GM23338 (cell line): ENCODE results near the gene PCNX1. TPM values are rescaled to one million over a fixed set of nuclear protein-coding genes. Genes with fewer than 3 reads are reported as not detected.

ENCODE experiments used
- ATAC-seq: fragments of 200-7000 bp; cut with Tn5 transposase; 3 replicates; pipeline ENCODE4 v1.9.1; 2020
- DNase-seq: peaks from one replicate; pipeline ENCODE4 v3.0.0-alpha.2; 2015; ENCODE audit warnings: low spot score
- H2AFZ ChIP-seq: fragments of 200-600 bp; sonication (generic); 2 replicates; pipeline ENCODE4 v1.8.0; 2016; ENCODE audit warnings: antibody characterized with exemption, mild to moderate bottlenecking, moderate library complexity
- H3F3A ChIP-seq: fragments of 200-600 bp; sonication (generic); replicated peaks from 2 replicates; pipeline ENCODE4 v1.8.0; 2017; ENCODE audit warnings: antibody characterized with exemption, mixed run types, low read depth
- H3K27ac ChIP-seq: fragments of 200-600 bp; sonication (generic); 2 replicates; pipeline ENCODE4 v1.6.1; 2016; ENCODE audit warnings: low read depth
- H3K27me3 ChIP-seq: fragments of 200-600 bp; sonication (generic); 2 replicates; pipeline ENCODE4 v1.8.0; 2016; ENCODE audit warnings: mild to moderate bottlenecking, mixed run types, moderate library complexity; ENCODE audit not compliant: insufficient read depth
- H3K36me3 ChIP-seq: fragments of 200-600 bp; sonication (generic); 2 replicates; pipeline ENCODE4 v1.8.0; 2016; ENCODE audit warnings: mild to moderate bottlenecking; ENCODE audit not compliant: insufficient read depth
- H3K4me1 ChIP-seq: fragments of 200-600 bp; sonication (generic); 2 replicates; pipeline ENCODE4 v1.8.0; 2016; ENCODE audit warnings: mild to moderate bottlenecking, moderate library complexity; ENCODE audit not compliant: insufficient read depth
- H3K4me2 ChIP-seq: fragments of 200-600 bp; sonication (generic); 2 replicates; pipeline ENCODE4 v1.7.1; 2017; ENCODE audit warnings: mixed run types
- H3K4me3 ChIP-seq: fragments of 200-600 bp; sonication (generic); 2 replicates; pipeline ENCODE4 v1.6.1; 2016; ENCODE audit warnings: mixed run types
- H3K79me2 ChIP-seq: fragments of 200-600 bp; sonication (generic); replicated peaks from 2 replicates; pipeline ENCODE4 v1.8.0; 2017; ENCODE audit warnings: mild to moderate bottlenecking; ENCODE audit not compliant: insufficient read depth
- H3K9me2 ChIP-seq: fragments of 200-600 bp; sonication (generic); 2 replicates; pipeline ENCODE4 v1.8.0; 2017; ENCODE audit not compliant: insufficient read depth
- H4K20me1 ChIP-seq: fragments of 200-600 bp; sonication (generic); replicated peaks from 2 replicates; pipeline ENCODE4 v1.8.0; 2017; ENCODE audit warnings: mild to moderate bottlenecking; ENCODE audit not compliant: insufficient read depth
- H3K27ac Mint-ChIP-seq: 2 replicates; pipeline ENCODE4 v1.8.0; 2020; ENCODE audit warnings: inconsistent platforms, mild to moderate bottlenecking, moderate library complexity, mixed read lengths
- H3K27me3 Mint-ChIP-seq: 3 replicates; pipeline ENCODE4 v1.8.0; 2022; ENCODE audit warnings: low read depth, mild to moderate bottlenecking, moderate library complexity, mixed read lengths, inconsistent platforms; ENCODE audit not compliant: insufficient read depth, poor library complexity
- H3K36me3 Mint-ChIP-seq: 3 replicates; pipeline ENCODE4 v1.8.0; 2021; ENCODE audit warnings: low read depth, mild to moderate bottlenecking, inconsistent platforms, moderate library complexity, mixed read lengths
- H3K4me1 Mint-ChIP-seq: 3 replicates; pipeline ENCODE4 v1.8.0; 2020; ENCODE audit warnings: mild to moderate bottlenecking, inconsistent platforms, mixed read lengths
- H3K4me3 Mint-ChIP-seq: 3 replicates; pipeline ENCODE4 v1.8.0; 2021; ENCODE audit warnings: moderate library complexity, mild to moderate bottlenecking, inconsistent platforms, mixed read lengths
- H3K9me3 Mint-ChIP-seq: 3 replicates; pipeline ENCODE4 v1.8.0; 2020; ENCODE audit warnings: moderate library complexity, mild to moderate bottlenecking, inconsistent platforms, mixed read lengths
- ETS1 ChIP-seq: IDR thresholded peaks from 2 replicates; pipeline ENCODE4 v1.6.1; 2016; ENCODE audit warnings: antibody characterized with exemption
- JUNB ChIP-seq: IDR thresholded peaks from one replicate; pipeline ENCODE4 v1.6.1; 2016; ENCODE audit warnings: antibody characterized with exemption; ENCODE audit not compliant: unreplicated experiment
- POLR2AphosphoS5 ChIP-seq: IDR thresholded peaks from 2 replicates; pipeline ENCODE4 v1.6.1; 2016; ENCODE audit warnings: antibody characterized with exemption, low read depth
- REST ChIP-seq: IDR thresholded peaks from one replicate; pipeline ENCODE4 v1.6.1; 2018; ENCODE audit warnings: antibody characterized with exemption; ENCODE audit not compliant: unreplicated experiment
- ZNF331 ChIP-seq: fragments of 250-450 bp; sonication (Bioruptor Pico); IDR thresholded peaks from 2 replicates; pipeline ENCODE4 v1.5.0; 2020; ENCODE audit warnings: low read depth, mild to moderate bottlenecking, moderate library complexity
- ZNF462 ChIP-seq: fragments of 250-450 bp; sonication (Bioruptor Pico); IDR thresholded peaks from 2 replicates; pipeline ENCODE4 v1.5.0; 2020; ENCODE audit warnings: mild to moderate bottlenecking, moderate library complexity
- polyA plus RNA-seq: library from polyadenylated mRNA; unstranded; fragments of >200 nt; fragmentation: Nextera tagmentation; extraction: Ambion mirVana; gene quantifications from 2 replicates; pipeline ENCODE4 v1.2.1, GENCODE V29; 2016
- total RNA-seq: library from RNA; depleted of rRNA; stranded (reverse); fragments of >200 nt; shearing (Covaris generic); gene quantifications from 2 replicates; pipeline ENCODE4 v1.2.3, GENCODE V29; 2014

The PCNX1 gene
- total and polyA plus RNA-seq, 2 experiments from 2014 or later: 19.4 to 53.1 TPM

- TF ChIP-seq REST: no peak
- TF ChIP-seq ZNF331 (CRISPR knock-in tag): no peak
- no peak for TF ChIP-seq POLR2AphosphoS5
- TF ChIP-seq ETS1: no peak
Observed at GRCh38 chr14:71022012-71022869, 115.0 kb downstream of the PCNX1 start (continued).

- Histone ChIP-seq H3K9me2 (no peaks in the 10 kb centered on the region), H3K27ac (no peak overlapping the region), H3F3A (no peaks in the 10 kb centered on the region), H2AFZ (no peak overlapping the region), H3K79me2 (0 out of 2 replicates have a peak, but pooled peaks cover 6% of the 10 kb centered on the region), H3K4me3 (no peak overlapping the region), H3K27me3 (no peaks in the 10 kb centered on the region), H3K4me2 (no peak overlapping the region), H3K36me3 (peaks cover 7% of the 10 kb centered on the region; the same call in 1 of the 2 replicates), H3K4me1 (no peaks in the 10 kb centered on the region), H4K20me1 (no peaks in the 10 kb centered on the region)
- no peak for ATAC-seq
- Mint-ChIP-seq H3K4me1 (no peaks in the 10 kb centered on the region), H3K9me3 (peaks cover 13% of the 10 kb centered on the region; the same call in 2 of the 3 replicates), H3K36me3 (peaks cover 40% of the 10 kb centered on the region), H3K4me3 (no peak overlapping the region), H3K27ac (no peak overlapping the region), H3K27me3 (no peaks in the 10 kb centered on the region)
- DNase-seq: no peak
- TF ChIP-seq JUNB: no peak
- TF ChIP-seq ZNF462 (CRISPR knock-in tag): no peak
Observed at GRCh38 chr14:71022939-71023338, 115.7 kb downstream of the PCNX1 start.
